ENCODE measurements around the gene C14orf132.

C14orf132 gene

DNA sequence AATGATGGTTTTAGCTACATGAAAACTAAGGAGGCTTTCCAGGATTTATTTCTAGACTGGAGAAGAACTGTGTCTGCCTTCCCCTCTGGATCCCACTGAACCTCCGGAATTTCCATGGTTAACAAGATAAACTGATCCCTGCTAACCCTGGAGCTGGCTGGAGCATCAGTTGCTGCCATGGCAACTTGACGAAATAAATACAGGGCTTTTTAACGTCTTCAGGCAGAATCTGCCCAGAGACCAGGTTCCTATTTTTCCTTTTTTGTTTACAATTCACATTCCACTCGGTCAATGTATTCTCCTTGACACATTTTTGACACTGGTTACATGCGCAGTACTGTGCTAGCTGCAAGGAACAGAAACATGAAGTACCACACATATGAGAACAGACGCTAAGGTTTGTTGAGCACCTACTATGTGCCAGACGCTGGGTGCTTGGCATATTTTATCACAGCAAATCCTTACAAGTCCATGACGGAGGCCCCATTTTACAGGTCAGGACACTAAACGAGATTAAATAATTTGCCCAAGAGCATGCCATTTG, 1.7 kb downstream of the C14orf132 start:
- no peak for DNase-seq

DNA sequence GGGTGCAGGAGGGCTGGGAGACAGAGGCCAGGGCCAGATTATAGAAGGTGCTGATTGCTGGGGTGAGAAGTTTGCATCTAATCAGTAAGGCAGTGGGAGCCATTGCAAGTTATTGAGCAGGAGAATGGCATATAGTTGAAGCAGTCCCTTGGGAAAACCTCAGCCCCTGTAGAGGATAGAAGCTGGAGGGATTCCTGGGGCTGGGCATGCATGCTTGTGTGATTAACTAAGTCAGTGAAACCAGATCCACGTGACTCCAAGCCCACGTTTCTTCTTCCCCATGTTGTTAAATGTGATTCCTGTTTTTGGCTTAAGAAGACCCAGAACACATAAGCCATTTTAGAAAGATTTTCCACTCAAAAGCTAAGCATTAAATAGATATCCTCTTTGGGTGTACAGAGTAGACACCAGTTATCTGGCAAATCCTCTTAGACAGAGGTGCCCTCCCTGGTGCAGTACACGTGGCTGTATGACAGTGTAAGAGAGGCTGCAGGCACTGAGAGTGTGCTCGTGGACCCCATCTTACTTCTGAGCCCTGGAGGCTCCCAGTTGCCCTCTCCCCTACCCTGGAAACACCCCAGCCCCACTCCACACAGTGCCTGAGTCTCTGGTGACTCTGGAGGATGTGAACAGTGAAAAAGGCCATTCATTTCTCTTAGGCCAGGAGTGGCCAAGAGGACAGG, 3.2 kb downstream of the C14orf132 start:
- DNase-seq = no peak

DNA sequence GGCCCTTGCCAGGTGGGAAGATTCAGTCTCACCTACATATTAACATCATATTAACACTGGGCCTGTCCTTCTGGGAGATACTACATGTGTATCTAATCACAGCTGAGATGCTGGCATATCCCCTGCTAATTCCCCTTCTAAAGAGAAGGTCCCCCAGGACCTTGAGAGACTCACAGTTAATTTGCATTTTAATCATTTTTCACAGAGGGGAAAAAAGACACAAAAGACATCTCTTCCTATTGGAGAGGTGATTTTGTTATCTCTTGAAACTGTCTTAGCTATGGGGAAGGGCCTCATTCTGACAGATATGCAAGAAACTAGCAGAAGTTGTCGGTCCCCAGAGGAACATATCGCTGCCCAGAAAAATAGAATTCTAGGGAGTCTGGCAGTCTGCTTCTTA, 7.5 kb downstream of the C14orf132 start:
- no peak for DNase-seq

DNA sequence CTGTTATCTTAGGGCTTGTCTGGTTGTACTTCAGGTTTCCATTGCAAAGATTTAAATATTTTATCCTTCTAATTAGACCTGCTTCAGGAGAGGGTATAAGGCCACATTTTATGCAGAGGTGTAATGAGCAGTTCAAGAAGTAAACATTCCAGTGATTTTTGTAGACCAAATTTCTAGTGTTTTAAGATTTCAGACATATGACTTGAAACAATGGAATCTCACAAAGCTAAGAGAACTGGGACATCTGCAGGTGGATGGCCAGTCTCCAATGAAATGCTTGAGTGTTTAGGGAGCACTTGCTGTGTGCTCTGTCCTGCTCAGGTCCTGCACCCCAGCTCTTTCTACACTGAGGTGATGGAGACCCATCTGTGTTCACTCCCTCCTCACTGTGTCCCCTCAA, 7.9 kb downstream of the C14orf132 start:
- DNase-seq = no peak

DNA sequence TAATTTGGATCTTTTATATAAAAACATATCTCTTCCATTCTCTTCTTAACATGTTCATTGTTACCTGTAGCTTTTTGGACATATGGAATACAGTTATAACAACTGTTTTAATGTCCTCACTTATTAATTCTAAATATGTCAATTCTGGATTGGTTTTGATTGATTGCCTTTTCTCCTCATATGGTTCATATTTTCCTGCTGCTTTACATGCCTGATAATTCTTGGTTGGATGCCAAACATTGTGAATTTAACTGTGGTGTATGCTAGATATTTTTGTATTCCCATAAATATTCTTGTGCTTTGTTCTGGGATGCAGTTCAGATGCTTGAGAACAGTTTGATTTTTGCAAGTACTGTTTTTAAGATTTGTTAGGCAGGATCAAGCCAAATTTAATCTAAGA, 10.8 kb downstream of the C14orf132 start:
- no peak for DNase-seq

DNA sequence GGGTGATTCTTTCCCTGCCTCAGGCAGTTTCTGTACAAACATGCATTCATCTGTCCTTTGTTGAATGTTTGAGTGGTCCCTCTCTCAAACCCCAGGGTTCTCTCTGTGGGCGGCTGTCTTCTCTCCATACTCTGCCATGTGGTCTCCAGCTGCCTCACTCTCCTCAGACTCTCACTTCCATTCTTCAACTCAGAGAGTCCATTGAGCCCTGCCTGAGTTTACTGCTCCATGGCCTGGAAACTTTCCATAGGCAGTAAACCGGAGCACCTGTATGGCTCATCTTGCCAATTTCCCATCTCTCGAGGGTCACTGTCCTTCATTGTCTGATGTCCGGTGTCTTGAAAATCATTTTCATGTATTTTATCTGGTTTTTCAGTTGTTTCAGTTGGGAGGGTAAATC, 11.3 kb downstream of the C14orf132 start:
- no peak for DNase-seq

DNA sequence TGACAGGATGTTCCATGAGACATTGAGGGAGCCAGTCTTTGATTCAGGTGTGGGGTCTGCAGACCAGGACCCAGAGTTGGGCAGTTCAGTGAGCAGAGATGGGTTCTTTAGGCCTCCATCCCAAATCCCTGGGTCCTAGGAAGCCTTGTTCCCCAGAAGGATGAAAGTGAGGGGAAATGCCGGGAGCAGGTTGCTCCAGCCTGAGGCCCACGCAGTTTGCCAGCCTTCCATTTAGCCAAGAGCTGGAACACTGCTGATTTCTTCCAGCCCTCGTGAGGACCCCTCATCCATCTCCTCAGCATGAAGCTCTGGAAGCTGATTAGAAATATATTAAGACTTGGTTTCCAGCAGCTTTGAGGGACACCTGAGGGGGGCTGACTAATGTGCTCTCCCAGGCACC, 12.1 kb downstream of the C14orf132 start:
- DNase-seq = no peak

DNA sequence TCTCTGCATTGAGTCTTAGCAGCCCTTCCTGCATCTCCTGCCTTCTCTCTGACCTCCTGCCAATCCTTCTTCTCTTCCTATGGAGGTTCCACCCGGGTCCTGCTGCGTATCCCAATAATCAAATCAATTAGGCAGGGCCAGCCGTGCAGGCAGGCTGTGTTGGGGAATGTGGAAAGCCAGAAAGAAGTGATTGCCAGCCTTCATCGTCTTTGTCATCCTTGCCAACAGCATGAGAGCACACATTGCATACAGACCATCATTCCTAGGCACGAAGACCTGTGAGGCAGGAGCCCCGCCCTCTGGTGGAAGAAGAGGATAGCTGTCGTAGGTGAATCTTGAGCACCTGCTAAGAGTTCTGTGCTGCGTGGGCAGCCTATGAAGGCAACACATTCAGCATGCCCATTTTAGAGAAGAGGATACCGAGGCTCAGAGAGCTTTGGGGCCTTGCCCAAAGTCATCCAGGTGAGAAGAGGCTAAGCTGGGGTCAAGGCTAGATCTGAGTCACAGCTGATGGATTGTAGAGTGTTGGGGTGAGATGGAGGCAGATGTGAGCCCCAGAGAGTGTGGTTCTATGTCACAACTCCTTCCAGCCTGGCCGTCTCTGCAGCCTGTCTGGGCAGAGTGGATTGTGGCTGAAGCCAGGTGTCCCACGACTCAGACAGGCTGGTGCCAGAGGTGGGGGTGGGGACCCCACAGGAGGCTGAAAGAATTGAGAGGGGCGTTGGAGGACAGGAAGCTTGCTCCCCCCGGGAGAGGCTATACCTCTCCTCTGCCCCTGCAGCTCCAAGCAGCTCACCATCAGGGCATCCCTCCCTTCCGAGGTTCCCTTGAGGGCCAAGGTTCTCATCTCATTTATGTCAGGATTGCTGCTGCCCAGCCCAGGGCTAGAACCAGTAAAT, 12.7 kb downstream of the C14orf132 start:
- DNase-seq = no peak

DNA sequence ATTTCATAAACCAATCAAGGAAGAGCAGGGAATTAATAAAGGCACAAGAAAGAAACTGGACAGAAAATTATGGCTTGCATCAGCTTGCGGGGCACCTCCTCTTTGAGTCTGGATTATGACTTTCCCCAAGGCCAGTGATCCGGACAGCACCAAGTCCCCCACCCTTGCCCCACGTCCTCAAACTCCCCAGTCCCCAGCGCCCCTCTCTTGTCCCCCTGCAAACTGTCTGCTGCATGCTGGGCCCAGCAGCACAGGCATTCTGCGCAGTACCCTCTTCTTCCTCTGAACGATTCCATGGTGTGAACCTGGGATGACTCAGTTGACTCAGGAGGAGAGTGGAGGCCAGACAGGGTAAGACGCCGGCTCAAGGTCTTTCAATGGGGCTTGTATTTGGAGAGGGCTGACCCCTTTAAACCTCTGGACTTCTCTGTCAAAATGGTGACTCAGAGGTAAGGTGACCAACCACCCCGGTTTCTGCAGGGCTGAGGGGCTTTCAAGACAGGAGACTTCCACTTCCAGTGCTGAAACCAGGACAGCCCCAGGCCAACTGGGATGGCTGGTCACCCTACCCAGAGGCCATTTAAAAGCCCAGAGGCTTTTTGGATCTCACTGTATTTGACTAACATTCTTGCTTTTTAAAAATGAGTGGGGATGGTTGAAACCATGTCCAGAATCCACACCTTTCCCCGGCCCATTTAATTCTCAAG, 13.5 kb downstream of the C14orf132 start:
- no peak for DNase-seq

DNA sequence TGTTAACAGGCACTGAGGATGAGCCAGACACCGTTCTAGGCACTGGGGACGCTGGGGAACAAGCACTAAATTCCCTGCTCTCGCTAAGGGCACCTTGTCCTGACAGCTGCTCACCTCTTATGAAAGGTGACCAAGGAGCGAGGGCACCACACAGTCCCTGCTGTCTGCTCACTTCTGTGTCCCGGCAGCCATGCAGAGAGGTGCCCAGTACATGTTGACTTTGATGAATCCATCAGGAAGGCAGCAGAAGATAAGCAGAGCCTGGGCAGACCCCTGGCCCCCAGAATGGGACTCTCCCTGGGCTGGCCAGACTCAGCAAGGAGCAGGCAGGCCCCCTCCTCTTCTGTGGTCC, 14.1 kb downstream of the C14orf132 start:
- no peak for DNase-seq

DNA sequence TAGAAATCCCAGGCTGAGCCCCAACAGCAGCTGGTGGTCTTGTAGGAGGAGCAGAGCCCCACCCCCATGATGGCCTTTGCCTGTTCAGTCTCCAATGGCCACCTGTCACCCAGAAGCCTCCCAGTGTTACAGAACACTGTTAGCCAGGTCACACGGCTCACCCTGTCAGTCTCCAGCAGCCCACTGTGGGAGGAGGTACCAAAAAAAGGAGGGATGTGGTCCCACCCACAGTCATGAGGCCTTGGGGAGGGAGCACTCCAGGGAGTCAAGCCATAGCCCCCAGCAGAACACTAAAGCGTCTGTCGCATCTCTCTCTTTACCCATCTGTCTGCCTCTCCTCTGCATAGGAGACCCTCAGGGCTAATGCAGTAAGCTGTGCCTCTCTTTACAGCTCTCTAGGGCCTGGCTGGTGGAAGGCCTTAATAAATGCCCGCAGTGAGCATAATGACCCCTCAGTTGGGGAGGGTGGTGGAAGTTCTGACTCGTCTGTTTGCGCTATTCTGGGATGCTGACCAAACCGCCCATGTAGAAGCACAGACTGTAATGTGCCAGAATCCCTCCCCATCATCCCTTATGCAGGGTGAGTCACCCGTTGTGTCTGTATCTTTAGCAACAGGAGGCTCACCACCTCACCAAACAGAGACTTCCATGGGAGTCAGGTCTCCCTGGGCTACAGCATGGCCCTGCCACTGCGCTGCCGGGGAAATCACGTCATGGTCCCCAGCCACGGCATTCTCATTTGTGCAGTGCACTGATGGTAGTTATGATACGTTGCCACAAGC, 14.6 kb downstream of the C14orf132 start:
- DNase-seq = no peak

DNA sequence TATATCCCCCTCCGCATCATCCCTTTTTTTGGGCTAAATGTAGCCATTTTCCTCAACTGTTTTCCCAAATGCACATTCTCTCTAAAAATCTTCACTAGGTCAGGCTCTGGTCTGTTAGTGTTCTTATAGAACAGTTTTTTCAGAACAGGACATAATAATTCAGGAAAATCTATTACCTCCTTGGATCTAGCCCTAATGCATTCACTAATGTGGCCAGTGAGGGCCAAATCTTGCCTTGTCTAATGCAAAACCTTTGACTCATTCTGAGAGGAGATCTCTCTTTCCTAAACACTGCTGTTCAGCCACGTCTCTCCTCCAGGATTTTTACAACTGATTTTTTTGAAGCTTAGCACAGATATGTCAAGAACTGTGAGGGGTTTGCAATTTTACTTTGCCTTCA, 15.5 kb downstream of the C14orf132 start:
- DNase-seq = no peak

DNA sequence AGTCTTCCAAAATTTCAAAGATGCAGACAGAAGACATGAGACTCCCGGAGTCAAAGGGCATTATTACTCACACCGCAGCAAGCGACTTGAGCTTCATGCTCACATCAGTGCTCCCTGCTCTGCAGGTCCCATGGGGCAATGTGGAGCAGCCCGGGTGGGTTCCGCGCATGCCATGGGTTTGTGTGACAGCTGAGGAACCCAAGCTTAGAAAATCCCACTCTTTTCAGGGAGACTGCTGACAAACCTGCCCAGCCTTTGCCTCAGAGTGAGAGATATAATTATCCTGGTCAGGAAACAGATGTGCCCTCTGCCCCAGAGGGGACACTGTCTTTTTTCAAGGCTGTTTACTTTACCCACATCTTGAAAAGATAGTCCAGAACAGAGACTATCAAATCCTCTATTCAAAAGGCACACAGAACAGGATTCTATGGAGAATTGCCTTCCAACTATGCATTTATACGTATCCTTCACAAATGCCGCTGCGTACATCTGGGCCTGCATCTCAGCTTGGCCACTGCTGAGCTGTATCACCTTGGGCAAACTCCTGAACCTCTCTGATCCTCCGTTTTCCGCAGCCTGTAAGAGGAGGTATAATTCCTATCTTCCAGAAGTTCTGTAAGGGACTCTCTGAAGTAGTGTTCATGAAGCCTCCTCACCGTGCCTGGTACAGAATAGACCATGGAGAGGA, 16.0 kb downstream of the C14orf132 start:
- DNase-seq = no peak

DNA sequence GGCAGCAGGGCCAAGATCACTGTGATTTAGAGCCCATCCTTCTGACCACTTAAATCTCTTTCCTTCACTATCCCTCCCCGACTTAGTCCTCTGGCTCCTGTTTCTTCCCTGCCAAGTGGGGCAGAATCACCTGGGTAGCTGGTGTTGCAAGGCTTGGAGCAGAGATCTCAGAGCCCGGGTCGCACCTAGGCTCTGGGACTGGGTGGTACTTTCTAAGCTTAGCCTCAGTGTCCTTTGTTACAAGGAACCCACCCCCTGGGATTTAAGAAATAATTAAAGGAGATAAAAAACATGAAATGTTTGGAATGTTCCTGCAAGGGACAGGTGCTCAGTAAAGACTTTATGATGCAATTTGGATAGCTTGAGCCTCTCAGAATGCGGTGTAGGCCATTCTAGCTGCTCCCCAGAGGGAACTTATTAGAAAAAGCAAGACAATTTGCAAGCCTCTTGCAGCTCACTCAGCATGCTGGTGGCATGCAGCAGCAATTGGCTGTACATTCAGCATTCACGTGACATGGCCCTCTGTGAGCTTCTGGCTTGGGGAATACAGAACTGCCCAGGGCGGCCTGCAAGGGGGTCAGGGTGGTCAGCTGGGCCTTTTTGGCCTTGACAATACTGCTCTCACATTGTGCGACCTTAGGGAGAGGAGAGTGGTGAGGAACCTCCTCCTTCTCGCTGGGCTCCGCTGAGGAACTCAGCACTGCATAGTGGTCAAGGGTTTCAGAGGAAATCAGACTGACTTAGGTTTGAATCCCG, 16.8 kb downstream of the C14orf132 start:
- no peak for DNase-seq

DNA sequence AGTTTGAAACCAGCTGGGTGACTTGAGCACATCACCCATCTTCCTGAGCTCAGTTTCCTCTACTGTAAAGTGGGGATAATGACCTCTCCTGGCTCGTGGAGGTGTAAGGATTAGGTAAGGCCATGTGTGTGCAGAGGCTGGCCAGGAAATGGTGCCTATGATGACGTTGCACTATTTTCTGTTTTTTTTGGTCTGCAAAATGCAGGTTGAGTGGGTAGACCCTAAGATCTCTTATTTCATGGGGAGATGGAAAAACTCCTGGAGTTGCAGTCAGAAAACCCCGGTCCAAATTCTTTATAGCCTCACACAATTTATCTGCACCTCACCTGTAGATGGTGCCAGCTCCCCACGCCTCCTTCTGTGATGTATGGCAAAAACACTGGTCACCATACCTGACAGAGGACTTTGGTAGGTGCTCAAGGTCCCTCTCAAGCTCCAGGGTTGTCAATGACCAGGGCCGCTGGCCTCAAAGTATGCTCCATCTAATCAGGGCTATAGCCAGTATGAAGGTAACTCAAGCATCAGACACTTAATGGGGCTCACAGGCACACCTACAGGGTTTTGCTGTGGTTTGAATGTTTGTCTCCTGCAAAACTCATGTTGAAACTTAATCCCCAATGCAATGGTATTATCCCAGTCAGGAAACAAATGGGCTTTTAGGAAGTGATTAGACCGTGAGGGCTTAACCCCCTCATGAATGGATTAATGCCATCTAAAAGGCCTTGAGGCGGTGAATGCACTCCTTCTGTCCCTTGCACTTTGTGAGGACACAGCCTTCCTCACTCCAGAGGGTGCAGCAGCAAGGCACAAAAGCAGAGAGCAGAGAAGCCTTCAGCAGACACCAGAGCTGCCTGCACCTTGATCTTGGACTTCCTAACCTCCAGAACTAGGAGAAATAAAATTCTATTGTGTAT, 17.6 kb downstream of the C14orf132 start:
- DNase-seq = no peak

DNA sequence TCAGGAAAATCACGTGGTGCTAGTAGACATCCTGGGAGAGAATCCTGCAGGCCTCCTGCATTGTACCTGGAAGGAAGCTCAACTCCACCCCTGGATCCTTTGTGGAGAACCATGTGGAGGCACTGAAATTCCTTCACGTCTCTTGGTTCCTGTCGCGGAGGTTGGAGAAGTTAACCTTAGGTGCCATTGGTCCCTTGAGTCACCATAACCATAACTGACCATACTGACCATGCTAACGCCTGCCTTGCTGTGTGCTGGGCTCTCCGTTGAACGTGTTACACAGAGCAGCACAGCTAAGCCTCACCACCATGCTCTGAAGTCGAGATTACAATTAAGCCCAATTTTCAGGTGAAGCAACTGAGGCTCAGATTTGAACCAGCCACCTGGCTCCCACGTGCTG, 18.6 kb downstream of the C14orf132 start:
- DNase-seq = no peak

DNA sequence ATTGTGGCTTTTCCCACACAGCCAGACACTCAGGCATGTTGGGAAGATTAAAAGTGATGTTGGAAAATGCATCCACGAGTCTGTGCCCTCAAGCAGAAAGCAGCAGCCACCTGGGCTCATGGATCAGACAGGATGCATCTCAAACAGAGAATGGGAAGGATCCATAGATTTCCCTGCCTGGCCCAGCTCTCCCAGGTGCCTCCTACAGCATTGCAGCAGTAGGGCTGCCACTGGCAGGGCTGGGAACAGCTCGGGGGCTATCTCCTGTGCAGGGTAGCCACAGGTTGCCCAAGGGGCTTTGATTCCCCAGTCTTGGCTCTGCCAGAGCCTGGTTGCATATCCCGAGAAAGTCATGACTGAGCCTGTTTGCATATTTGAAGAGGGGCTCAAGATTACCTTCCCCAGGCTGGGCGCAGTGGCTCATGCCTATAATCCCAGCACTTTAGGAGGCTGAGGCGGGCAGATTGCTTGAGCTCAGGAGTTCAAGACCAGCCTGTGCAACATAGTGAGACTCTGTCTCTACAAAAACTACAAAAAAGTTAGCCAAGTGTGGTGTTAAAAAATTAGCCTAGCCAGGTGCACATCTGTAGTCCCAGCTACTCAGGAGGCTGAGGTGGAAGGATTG, 19.5 kb downstream of the C14orf132 start:
- DNase-seq = no peak

DNA sequence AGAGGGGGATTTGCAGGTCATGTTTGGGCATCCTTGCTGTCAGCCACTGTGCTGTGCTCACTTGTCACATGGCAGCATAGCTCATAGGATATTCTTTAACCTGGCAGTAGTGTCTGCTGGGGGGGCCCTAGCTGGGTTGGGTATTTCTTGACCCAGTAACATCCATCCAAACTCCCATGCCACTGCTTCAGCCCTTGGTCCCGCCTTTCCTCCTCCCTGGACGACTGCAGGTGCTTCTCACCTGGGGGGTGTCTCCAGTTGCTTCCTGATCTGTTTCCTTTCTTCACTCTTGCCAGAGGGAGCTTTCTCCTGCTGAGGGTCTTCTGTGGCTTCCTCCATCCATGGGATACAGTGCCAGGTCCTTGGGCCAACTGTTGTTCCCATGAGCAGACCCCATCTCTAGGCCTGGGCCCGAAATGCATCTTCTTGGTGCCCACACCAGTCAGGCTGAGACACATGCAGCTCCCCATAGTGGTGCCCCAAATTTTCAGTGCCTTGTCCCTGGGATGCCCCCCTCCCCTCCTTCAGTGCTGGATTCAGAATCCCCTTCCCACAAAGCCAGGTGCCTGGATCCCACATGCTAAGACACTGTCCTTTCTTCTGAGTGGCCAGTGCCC, 20.5 kb downstream of the C14orf132 start:
- DNase-seq = no peak

All from hematopoietic multipotent progenitor cell treated with erythropoietin and hydrocortisone succinate and interleukin-3 and kit ligand, for 4 days (in vitro differentiated cells).